K562 (cell line): ENCODE measurements around the gene UNC5B. TPM values are rescaled to one million over a fixed set of nuclear protein-coding genes. Genes with fewer than 3 reads are reported as not detected.

Source experiments
- AFF1 ChIP-seq, 2 experiments: fragments of 450-650 bp; IDR thresholded peaks; 2 replicates each; pipeline ENCODE4 v1.6.1; 2018; ENCODE audit warnings: mild to moderate bottlenecking in 2 of 2, low read depth in 1 of 2; ENCODE audit not compliant: partially characterized antibody in 2 of 2
- ATF1 ChIP-seq, 2 experiments: fragments of 450-650 bp in 1 of 2; IDR thresholded peaks; 2 replicates each; pipeline ENCODE4 v1.6.1; 2016; ENCODE audit warnings: missing compliant biosample characterization in 1 of 2, missing genetic modification characterization in 1 of 2
- ATF7 ChIP-seq: fragments of 450-650 bp; IDR thresholded peaks from 2 replicates; pipeline ENCODE4 v1.7.1; 2014; ENCODE audit warnings: mild to moderate bottlenecking, moderate library complexity
- BRF2 ChIP-seq: IDR thresholded peaks from 3 replicates; pipeline ENCODE4 v1.6.1; 2011; ENCODE audit warnings: borderline replicate concordance, mild to moderate bottlenecking; ENCODE audit not compliant: insufficient read length, insufficient read depth
- HDAC2 ChIP-seq: fragments of 450-650 bp; IDR thresholded peaks from 2 replicates; pipeline ENCODE4 v1.6.1; 2016; ENCODE audit warnings: mild to moderate bottlenecking
- L3MBTL2 ChIP-seq: fragments of 450-650 bp; IDR thresholded peaks from 2 replicates; pipeline ENCODE4 v1.6.1; 2016; ENCODE audit warnings: mild to moderate bottlenecking, moderate library complexity
- NFATC3 ChIP-seq: fragments of 450-650 bp; IDR thresholded peaks from 2 replicates; pipeline ENCODE4 v1.6.1; 2017; ENCODE audit warnings: mild to moderate bottlenecking
- PCBP1 ChIP-seq: fragments of 200-400 bp; formaldehyde crosslinking; IDR thresholded peaks from 2 replicates; pipeline ENCODE4 v1.6.1; 2018; ENCODE audit warnings: mild to moderate bottlenecking, low read depth, low read length; ENCODE audit not compliant: poor library complexity, severe bottlenecking
- RAD21 ChIP-seq, 2 experiments: fragments of 250-450 bp in 1 of 2; fragments of 450-650 bp in 1 of 2; sonication (Bioruptor Pico) in 1 of 2; formaldehyde crosslinking in 1 of 2; IDR thresholded peaks in 1 of 2; conservative IDR thresholded peaks in 1 of 2; 2 replicates each; pipeline versions ENCODE4 v1.4.0 to v1.8.0; 2020 to 2022; ENCODE audit warnings: mild to moderate bottlenecking in 2 of 2, moderate library complexity in 1 of 2
- RBM17 ChIP-seq: fragments of 200-400 bp; formaldehyde crosslinking; IDR thresholded peaks from 2 replicates; pipeline ENCODE4 v1.6.1; 2017; ENCODE audit warnings: low read depth, mild to moderate bottlenecking, low read length, borderline replicate concordance
- SNAPC5 ChIP-seq: fragments of 250-450 bp; sonication (Bioruptor Pico); IDR thresholded peaks from 2 replicates; pipeline ENCODE4 v1.8.0; 2021; ENCODE audit warnings: moderate library complexity, mild to moderate bottlenecking, inconsistent platforms
- SNRNP70 ChIP-seq: fragments of 200-400 bp; formaldehyde crosslinking; optimal IDR thresholded peaks from 2 replicates; pipeline ENCODE3; 2017; ENCODE audit warnings: low read depth, low read length
- ZBTB11 ChIP-seq, 3 experiments: fragments of 200-800 bp in 1 of 3; fragments of 250-450 bp in 1 of 3; fragments of 450-650 bp in 1 of 3; sonication (Bioruptor Pico) in 1 of 3; sonication (Bioruptor generic) in 1 of 3; formaldehyde crosslinking in 1 of 3; IDR thresholded peaks; 2 replicates each; pipeline versions ENCODE4 v1.6.1 to v1.8.0; 2016 to 2022; ENCODE audit warnings: mild to moderate bottlenecking in 2 of 3, missing genetic modification characterization in 2 of 3, missing compliant biosample characterization in 1 of 3, moderate library complexity in 1 of 3
- ZNF253 ChIP-seq: fragments of 250-450 bp; sonication (Bioruptor Pico); conservative IDR thresholded peaks from 2 replicates; pipeline ENCODE4 v1.6.1; 2021; ENCODE audit warnings: mild to moderate bottlenecking
- ZNF551 ChIP-seq: fragments of 250-450 bp; sonication (Bioruptor Pico); IDR thresholded peaks from 2 replicates; pipeline ENCODE4 v1.5.0; 2021; ENCODE audit warnings: mild to moderate bottlenecking, moderate library complexity
- polyA plus RNA-seq, 8 experiments: library from polyadenylated mRNA; depleted of rRNA in 4 of 8; stranded (reverse) in 5 of 8; unstranded in 3 of 8; fragments of >200 nt; fragmentation: Nextera tagmentation in 2 of 8; fragmentation: Illumina TruSeq in 1 of 8; extraction: Ambion mirVana in 2 of 8; extraction: Trizol in 1 of 8; gene quantifications; 2 replicates each; pipeline versions ENCODE4 v1.2.1 to v1.2.3, GENCODE V29; 2011 to 2014; ENCODE audit warnings: inconsistent platforms in 1 of 8, missing spikeins in 1 of 8
- total RNA-seq, 7 experiments: library from RNA; depleted of rRNA in 6 of 7; stranded (reverse); fragments of >200 nt in 6 of 7; fragmentation: Illumina TruSeq in 2 of 7; extraction: Trizol in 2 of 7; gene quantifications; 2 replicates each; pipeline versions ENCODE4 v1.2.1 to v1.2.3, GENCODE V29; 2011 to 2021; ENCODE audit warnings: low replicate concordance in 1 of 7
- TF ChIP-seq, protein P1 (sequence below): fragments of 450-650 bp; conservative IDR thresholded peaks from 2 replicates; pipeline ENCODE4 v1.6.1; 2016; ENCODE audit warnings: missing genetic modification characterization, low read depth, mild to moderate bottlenecking, missing compliant biosample characterization, moderate library complexity

Gene UNC5B
- total and polyA plus RNA-seq, 9 of the 15 experiments (the other 6 are each of a cell fraction or from before 2014, with no cell fraction given): 0.10 to 8.4 (median 2.1) TPM

GRCh38 chr10:71213761-71214440 is 1.5 kb downstream of the UNC5B start (continued):
- TF ChIP-seq AFF1 (IDR thresholded peaks at IDR 0.05; ENCODE audit: low read depth in 1 of 2, partially characterized antibody in 2 of 2) (no peak), SNAPC5 (CRISPR knock-in tag) (no peak), ZNF551 (no peak), RAD21 (CRISPR knock-in tag; conservative IDR thresholded peaks at IDR 0.05 in 1 of 2, IDR thresholded peaks at IDR 0.05 in 1 of 2) (no peak; a peak in 1 of 4 replicates), ATF7 (peak; percentile 42; the same call in 1 of the 2 replicates), NFATC3 (no peak), BRF2 (no peak), ZNF253 (CRISPR knock-in tag) (no peak), L3MBTL2 (no peak), SNRNP70 (no peak), ATF1 (CRISPR knock-in tag; IDR thresholded peaks at IDR 0.05) (no peak), ATF1 (tag; IDR thresholded peaks at IDR 0.05) (0 out of 2 replicates have a peak, but pooled peaks have one; percentile 44), RBM17 (no peak), ZBTB11 (CRISPR knock-in tag; IDR thresholded peaks at IDR 0.05) (0 out of 6 replicates have a peak, but pooled peaks of 1 of the 3 experiments have one; percentile 25), HDAC2 (no peak), PCBP1 (no peak)
- TF ChIP-seq, protein P1, sequence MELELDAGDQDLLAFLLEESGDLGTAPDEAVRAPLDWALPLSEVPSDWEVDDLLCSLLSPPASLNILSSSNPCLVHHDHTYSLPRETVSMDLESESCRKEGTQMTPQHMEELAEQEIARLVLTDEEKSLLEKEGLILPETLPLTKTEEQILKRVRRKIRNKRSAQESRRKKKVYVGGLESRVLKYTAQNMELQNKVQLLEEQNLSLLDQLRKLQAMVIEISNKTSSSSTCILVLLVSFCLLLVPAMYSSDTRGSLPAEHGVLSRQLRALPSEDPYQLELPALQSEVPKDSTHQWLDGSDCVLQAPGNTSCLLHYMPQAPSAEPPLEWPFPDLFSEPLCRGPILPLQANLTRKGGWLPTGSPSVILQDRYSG (tag): no peak
